Duodenal mucosa (tissue), 2 donors: ENCODE results near the gene TOR1A.
A peak's percentile ranks its signal among the peaks of the same experiment; 100 is the strongest.

Source experiments
- H3K27ac ChIP-seq: one replicate; pipeline ENCODE4 v1.7.0; 2013; ENCODE audit warnings: low read depth, low read length
- H3K27me3 ChIP-seq, 2 donors: one replicate each; pipeline ENCODE4 v1.7.0; 2013; ENCODE audit warnings: low read length in 2 of 2, control low read depth in 1 of 2; ENCODE audit not compliant: insufficient read depth in 2 of 2, control insufficient read depth in 1 of 2
- H3K36me3 ChIP-seq, 2 donors: one replicate each; pipeline ENCODE4 v1.7.0; 2013; ENCODE audit warnings: low read length in 2 of 2, control low read depth in 1 of 2; ENCODE audit not compliant: insufficient read depth in 2 of 2, control insufficient read depth in 1 of 2
- H3K4me1 ChIP-seq, 2 donors: one replicate each; pipeline ENCODE4 v1.7.0; 2013; ENCODE audit warnings: low read length in 2 of 2, control low read depth in 1 of 2; ENCODE audit not compliant: insufficient read depth in 2 of 2, control insufficient read depth in 1 of 2
- H3K4me3 ChIP-seq, 2 donors: one replicate each; pipeline ENCODE4 v1.7.0; 2013; ENCODE audit warnings: low read length in 2 of 2, low read depth in 1 of 2
- H3K9ac ChIP-seq, 2 donors: one replicate each; pipeline ENCODE4 v1.7.0; 2013; ENCODE audit warnings: low read length in 2 of 2, low read depth in 1 of 2
- H3K9me3 ChIP-seq, 2 donors: one replicate each; pipeline ENCODE4 v1.7.0; 2013; ENCODE audit warnings: low read length in 2 of 2, control low read depth in 1 of 2; ENCODE audit not compliant: control insufficient read depth in 1 of 2

Gene TOR1A

DNA sequence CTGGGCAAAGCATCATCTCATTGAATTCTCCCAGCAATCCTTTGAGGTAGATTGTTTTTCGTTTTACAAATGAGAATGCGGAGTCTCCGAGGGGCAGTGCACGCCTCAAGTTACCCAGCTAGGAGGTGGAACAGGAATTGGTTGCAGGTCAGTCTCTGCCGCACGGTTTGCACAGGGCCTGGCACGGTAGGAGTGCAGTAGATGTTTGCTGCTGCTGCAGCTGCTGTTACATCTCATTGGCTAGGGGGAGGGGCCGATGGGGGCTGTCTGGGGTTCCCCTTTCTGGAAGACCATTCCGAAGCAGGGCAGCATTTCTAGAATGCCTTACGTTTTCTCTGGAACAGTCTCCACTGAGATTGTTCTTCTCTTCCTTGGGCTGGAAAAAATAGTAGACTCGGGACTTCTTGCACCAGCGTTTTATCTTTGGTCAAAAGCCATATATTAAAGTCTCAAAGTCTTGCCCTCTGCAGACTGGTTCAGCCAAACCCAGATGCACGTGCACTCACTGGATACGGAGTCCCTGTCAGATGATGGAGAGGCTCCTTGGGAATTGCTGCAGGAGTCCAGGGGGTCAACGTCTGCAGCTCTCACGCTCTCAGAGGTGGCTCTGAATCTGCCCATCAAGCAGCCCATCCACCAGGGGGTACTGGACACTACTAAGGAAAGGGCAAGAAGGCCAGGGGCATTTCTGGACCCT, 12.5 kb upstream of the TOR1A start:
- Histone ChIP-seq H3K4me1 (peaks cover 14 to 30% of the 10 kb centered on the region in 2 donors), H3K9ac (peak overlapping the region; percentile 74 to 90), H3K27me3 (no peaks in the 10 kb centered on the region), H3K9me3 (no peaks in the 10 kb centered on the region), H3K36me3 (peaks cover 4 to 12% of the 10 kb centered on the region in 2 donors), H3K27ac (no peak overlapping the region), H3K4me3 (peak overlapping the region; percentile 71 to 100)

DNA sequence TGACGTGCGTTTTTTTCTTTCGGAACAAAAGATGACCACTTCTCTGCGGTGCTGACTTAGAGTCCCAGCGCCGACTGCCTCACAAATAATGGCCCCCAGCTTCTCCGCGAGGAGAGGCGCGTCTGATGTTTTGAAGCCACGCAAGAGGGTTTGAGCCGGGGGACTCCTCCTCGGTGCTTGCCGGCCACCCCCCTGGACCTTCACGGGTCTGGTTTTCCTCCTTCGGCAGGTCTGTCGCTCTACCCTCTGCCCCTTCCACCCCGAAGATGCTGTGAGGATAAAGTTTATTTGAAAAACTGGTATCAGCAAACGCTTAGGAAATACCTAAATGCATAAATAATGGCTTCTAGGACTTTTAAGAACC, 11.9 kb upstream of the TOR1A start:
- H3K9ac ChIP-seq = peak overlapping the region; percentile 74 to 90
- peak overlapping the region; percentile 71 to 100 for H3K4me3 ChIP-seq
- peaks cover 14 to 30% of the 10 kb centered on the region in 2 donors for H3K4me1 ChIP-seq
- no peaks in the 10 kb centered on the region for H3K27me3 ChIP-seq
- H3K9me3 ChIP-seq = no peaks in the 10 kb centered on the region
- H3K27ac ChIP-seq = peak overlapping the region; percentile 27
- peaks cover 4 to 18% of the 10 kb centered on the region in 2 donors for H3K36me3 ChIP-seq

DNA sequence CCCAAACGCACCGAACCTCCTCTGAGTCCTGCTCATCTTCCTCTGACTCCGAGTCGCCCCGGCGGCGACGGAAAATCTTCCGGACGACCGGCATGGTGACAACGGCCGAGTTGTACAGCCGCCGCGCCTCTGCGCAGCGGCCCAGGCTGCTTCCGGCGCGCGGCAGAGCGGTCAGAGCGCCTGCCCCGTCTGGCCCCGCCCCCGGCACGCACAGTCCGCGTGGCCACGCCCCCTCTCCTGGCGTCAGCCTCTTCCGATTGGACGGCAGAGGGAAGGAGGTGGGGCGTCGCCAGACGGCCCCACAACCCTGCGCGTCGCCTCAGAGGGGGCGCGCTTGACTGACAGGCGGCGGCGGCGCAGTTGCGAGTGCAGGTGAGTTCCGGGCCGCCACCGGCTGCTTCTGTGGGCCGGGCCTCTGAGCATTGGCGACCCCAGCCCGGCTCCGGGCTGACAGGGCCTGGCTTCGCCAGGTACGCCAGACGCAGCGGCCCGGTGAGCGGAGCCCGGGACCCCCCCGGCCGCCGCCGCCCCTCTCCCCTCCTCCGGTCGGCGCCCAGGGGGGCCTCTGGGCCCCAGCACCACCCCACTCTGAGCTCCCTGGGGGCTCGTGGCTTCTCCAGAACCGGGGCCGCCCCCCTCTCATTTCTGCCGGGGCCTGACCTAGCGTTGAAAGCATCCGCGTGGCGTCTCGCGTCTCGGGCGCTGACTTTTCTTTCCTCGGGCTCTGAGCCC, 11.4 kb upstream of the TOR1A start, which contains the start of the genes C9orf78 and USP20:
TSS of gene C9orf78 (minus strand) at position 148 of the 732 bp plus-strand sequence. CDS start at position 94, 54 bp downstream.
TSS of gene USP20 (plus strand) at position 331 of the 732 bp plus-strand sequence. CDS start 17,098 bp downstream, outside the sequence.
- H3K27ac ChIP-seq = peak within 1 kb of the TSS; percentile 63
- peaks cover 14 to 30% of the 10 kb centered on the region in 2 donors for H3K4me1 ChIP-seq
- no peaks in the 10 kb centered on the region for H3K27me3 ChIP-seq
- H3K9me3 ChIP-seq = no peaks in the 10 kb centered on the region
- peaks cover 4 to 22% of the 10 kb centered on the region in 2 donors for H3K36me3 ChIP-seq
- peak within 1 kb of the TSS; percentile 90 to 96 for H3K9ac ChIP-seq
- H3K4me3 ChIP-seq = peak within 1 kb of the TSS; percentile 99 to 100

DNA sequence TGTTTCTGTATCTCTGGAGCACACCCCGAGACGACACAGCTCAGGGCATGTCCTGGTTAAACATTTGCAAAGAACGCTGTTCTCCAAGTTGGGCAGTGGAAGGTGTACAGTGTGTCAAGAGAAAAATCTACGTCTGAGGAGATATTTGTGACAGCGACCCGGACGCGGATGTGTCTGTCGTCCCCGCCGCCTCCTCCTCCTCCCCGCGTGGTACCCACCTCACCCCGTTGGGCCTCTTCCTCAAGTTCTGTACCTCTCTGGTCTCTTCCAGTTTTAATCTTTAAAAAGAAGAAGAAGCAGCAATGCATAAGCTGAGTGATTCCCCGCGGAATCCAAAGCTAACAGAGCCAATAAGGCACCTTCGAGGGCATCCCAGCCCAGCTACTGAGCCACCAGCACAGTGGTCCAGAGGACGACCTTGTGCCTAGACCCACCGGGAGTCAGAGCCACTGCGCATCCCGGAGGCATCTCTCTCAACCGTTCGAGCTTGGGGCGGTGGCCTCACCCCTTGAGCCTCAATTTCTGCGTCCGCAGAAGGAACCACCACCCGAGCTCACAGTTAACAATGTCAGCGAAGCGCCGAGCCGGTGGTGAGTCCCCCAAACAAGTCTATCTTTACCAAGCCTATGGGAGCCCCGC, 10.7 kb upstream of the TOR1A start:
- peak overlapping the region; percentile 90 to 96 for H3K9ac ChIP-seq
- peak overlapping the region; percentile 63 for H3K27ac ChIP-seq
- no peaks in the 10 kb centered on the region for H3K27me3 ChIP-seq
- peak overlapping the region; percentile 99 to 100 for H3K4me3 ChIP-seq
- peaks cover 14 to 29% of the 10 kb centered on the region in 2 donors for H3K4me1 ChIP-seq
- H3K36me3 ChIP-seq = peaks cover 8 to 27% of the 10 kb centered on the region in 2 donors
- no peaks in the 10 kb centered on the region for H3K9me3 ChIP-seq

DNA sequence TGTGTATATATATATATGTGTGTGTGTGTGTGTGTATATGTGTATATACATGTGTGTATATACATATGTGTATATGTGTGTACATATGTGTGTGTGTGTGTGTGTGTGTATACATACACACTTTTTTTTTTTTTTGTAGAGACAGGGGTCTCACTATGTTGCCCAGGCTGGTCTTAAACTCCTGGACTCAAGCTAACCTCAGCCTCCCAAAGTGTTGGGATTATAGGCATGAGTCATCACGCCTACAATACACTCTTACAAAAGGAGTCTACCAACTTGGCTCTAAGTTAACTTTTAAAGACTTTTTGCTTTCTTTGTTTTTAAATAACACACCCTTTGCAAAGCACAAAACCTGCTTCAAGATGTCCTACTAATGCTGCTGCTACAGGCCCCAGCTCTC, 9.0 kb upstream of the TOR1A start:
- Histone ChIP-seq H3K4me1 (peaks cover 14 to 23% of the 10 kb centered on the region in 2 donors), H3K9me3 (no peaks in the 10 kb centered on the region), H3K9ac (no peak overlapping the region), H3K27me3 (no peaks in the 10 kb centered on the region), H3K36me3 (peaks cover 10 to 41% of the 10 kb centered on the region in 2 donors), H3K4me3 (no peak overlapping the region), H3K27ac (no peak overlapping the region)

DNA sequence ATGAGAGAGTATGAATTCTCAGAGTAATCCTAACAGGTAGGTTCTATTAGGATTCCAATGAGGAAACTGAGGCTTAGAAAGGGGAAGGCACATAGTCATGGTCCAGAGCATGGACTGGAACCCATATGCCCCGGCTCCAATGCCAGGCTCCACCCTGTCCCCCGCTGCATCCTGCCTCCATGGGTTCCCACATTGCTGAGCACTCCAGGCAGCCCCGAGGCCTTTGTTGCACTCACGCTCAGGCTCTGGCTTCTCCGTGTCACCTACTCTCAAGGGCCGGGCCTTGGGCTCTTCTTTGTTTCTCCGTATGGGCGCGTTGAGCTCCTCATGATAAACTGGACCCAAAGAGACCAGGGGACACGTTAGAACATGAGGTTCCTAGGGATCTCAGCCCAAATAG, 5.0 kb upstream of the TOR1A start:
- H3K27me3 ChIP-seq = no peaks in the 10 kb centered on the region
- H3K36me3 ChIP-seq = peaks cover 10 to 45% of the 10 kb centered on the region in 2 donors
- no peak overlapping the region for H3K9ac ChIP-seq
- no peak overlapping the region for H3K4me3 ChIP-seq
- H3K27ac ChIP-seq = no peak overlapping the region
- no peaks in the 10 kb centered on the region for H3K9me3 ChIP-seq
- peaks cover 3 to 4% of the 10 kb centered on the region in 2 donors for H3K4me1 ChIP-seq

DNA sequence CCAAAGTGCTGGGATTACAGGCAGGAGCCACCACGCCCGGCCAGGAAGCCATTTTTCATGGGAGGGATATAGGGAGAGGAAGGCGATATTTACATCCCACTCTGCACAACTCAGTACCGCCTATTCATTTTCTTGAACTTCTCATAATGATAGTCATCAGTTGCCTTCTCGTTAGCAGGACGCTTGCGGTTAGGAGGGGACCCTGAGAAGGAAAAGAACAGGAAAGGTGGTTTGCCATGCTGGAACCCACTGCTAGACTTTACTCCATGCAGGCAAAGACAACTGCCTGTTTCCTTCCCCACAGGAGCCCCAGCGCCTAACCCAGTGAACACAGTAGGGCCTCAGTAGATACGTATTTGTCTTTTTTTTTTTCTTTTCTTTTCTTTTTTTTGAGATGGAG, 4.1 kb upstream of the TOR1A start:
- Histone ChIP-seq H3K4me3 (no peak overlapping the region), H3K9ac (no peak overlapping the region), H3K36me3 (peaks cover 10 to 41% of the 10 kb centered on the region in 2 donors), H3K27ac (no peak overlapping the region), H3K27me3 (no peaks in the 10 kb centered on the region), H3K9me3 (no peaks in the 10 kb centered on the region), H3K4me1 (peaks cover under 1 to 1% of the 10 kb centered on the region in 2 donors)

DNA sequence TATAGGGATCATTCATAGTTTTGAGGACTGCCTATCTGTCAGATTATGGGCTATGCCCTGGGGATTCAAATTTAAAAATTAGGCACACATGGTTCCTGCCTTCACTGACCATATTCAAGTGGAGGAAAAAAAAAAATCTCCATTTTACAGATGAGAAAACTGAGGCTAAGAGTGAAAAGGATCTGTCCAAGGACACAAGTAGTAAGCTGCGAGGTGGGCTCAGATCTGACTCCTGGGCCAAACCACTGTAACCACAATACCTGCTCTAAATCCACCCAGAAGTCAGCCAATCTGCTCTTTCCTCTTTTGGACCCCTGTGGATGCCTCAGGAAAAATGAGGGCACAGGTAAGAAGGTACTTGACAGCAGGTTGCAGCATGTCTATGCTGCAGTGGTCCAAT, 2.8 kb upstream of the TOR1A start:
- H3K27me3 ChIP-seq = no peaks in the 10 kb centered on the region
- no peak overlapping the region for H3K27ac ChIP-seq
- no peak overlapping the region for H3K9ac ChIP-seq
- H3K4me1 ChIP-seq = peaks cover 8 to 9% of the 10 kb centered on the region in 2 donors
- no peaks in the 10 kb centered on the region for H3K9me3 ChIP-seq
- no peak overlapping the region for H3K4me3 ChIP-seq
- peaks cover 16 to 40% of the 10 kb centered on the region in 2 donors for H3K36me3 ChIP-seq

DNA sequence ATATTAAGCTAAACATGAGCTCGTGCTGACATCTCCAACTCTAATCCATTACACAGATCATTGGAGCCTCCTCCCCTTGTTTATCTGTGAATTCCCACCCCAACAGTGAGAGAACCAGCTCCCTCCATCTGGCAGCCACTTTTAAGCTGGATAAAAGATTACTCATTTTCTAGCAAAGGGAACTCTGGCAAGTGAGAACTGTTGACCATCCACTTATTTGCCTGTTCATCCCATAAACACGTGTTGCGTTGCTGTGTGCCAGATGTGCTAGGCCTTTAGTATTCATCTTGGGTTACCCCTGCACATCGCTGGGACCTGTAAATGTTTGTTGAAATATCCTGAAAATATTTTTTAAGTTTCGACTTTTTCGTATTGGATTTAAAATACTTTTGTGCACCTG, 2.4 kb upstream of the TOR1A start:
- Histone ChIP-seq H3K4me3 (no peak overlapping the region), H3K9ac (no peak overlapping the region), H3K9me3 (no peaks in the 10 kb centered on the region), H3K27ac (no peak overlapping the region), H3K4me1 (peaks cover 8 to 9% of the 10 kb centered on the region in 2 donors), H3K27me3 (no peaks in the 10 kb centered on the region), H3K36me3 (peaks cover 12 to 40% of the 10 kb centered on the region in 2 donors)

DNA sequence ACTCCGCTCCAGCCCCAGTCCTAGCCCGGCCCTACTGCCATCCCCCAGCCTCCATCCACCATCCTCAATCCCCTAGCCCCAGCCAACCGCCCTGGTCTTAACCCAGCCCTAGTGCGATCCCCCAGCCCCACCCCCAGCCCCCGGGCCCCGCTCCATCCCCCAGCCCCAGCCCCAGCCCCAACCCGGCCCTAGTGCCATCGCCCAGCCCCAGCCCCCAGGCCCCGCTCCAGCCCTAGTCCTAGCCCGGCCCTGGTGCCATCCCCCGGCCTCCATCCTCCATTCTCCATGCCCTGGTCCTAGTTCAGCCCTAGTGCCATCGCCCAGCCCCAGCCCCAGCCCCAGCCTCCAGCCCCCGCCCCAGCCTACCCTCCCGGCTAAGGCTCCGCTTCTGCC, 398 bp downstream of the TOR1A start:
- H3K9me3 ChIP-seq = no peaks in the 10 kb centered on the region
- peak overlapping the region; percentile 68 to 78 for H3K4me3 ChIP-seq
- peaks cover 8 to 9% of the 10 kb centered on the region in 2 donors for H3K4me1 ChIP-seq
- peak overlapping the region; percentile 16 to 63 for H3K9ac ChIP-seq
- no peaks in the 10 kb centered on the region for H3K27me3 ChIP-seq
- peak overlapping the region; percentile 67 for H3K27ac ChIP-seq
- peaks cover 13 to 32% of the 10 kb centered on the region in 2 donors for H3K36me3 ChIP-seq
